Endothelial cell of umbilical vein (primary cell): ENCODE measurements around the gene COL21A1. TPM values are rescaled to one million over a fixed set of nuclear protein-coding genes. Genes with fewer than 3 reads are reported as not detected.

Source experiments
- BruUV-seq: library from RNA; stranded (reverse); fragments of 400-500 nt; replicated peaks from 2 replicates; lab custom pipeline; 2021; lab: Mats Ljungman, UMichigan
- CTCF ChIA-PET: fragments of 300-600, 350-600 bp; sonication (Branson Sonifier 250); formaldehyde crosslinking; loops from one replicate; lab custom pipeline; 2021; ENCODE audit warnings: antibody characterized with exemption, inconsistent platforms; lab: Charles Lee
- POLR2A ChIA-PET: fragments of 300-600, 350-600 bp; sonication (Branson Sonifier 250); formaldehyde crosslinking; loops from one replicate; lab custom pipeline; 2021; ENCODE audit warnings: antibody characterized with exemption, inconsistent platforms; lab: Charles Lee
- DNase-seq: peaks from one replicate; pipeline ENCODE4 v3.0.0-alpha.2; 2011; ENCODE audit warnings: low read depth, low spot score
- FAIRE-seq: peaks from 2 replicates; lab custom pipeline; 2011; peaks lifted over from hg19 to GRCh38; lab: Jason Lieb, UNC
- H2AFZ ChIP-seq: 2 replicates; pipeline ENCODE4 v1.6.0; 2012; ENCODE audit warnings: low read depth, low read length, control low read depth, inconsistent platforms
- H3K27ac ChIP-seq: 2 replicates; pipeline ENCODE4 v1.5.1; 2011; ENCODE audit warnings: low read depth, mild to moderate bottlenecking, control low read depth, low read length, moderate library complexity; ENCODE audit not compliant: insufficient read depth
- H3K27me3 ChIP-seq, 2 experiments: 2 replicates each; pipeline versions ENCODE4 v1.6.0 to v1.6.1; 2011; ENCODE audit warnings: low read length in 2 of 2, mixed read lengths in 1 of 2; ENCODE audit not compliant: control insufficient read depth in 2 of 2, insufficient read depth in 2 of 2
- H3K36me3 ChIP-seq, 2 experiments: 2 replicates in 1 of 2; 3 replicates in 1 of 2; pipeline ENCODE4 v1.5.1; 2011; ENCODE audit warnings: low read length in 2 of 2, mild to moderate bottlenecking in 1 of 2, moderate library complexity in 1 of 2; ENCODE audit not compliant: control insufficient read depth in 2 of 2, insufficient read depth in 2 of 2; ENCODE audit errors: extremely low read depth in 1 of 2
- H3K4me1 ChIP-seq: 3 replicates; pipeline ENCODE4 v1.5.1; 2011; ENCODE audit warnings: mild to moderate bottlenecking, low read length; ENCODE audit not compliant: control insufficient read depth, insufficient read depth; ENCODE audit errors: extremely low read depth
- H3K4me2 ChIP-seq: 2 replicates; pipeline ENCODE4 v1.6.1; 2011; ENCODE audit warnings: low read length, control low read depth, mixed read lengths; ENCODE audit not compliant: insufficient read depth
- H3K4me3 ChIP-seq, 3 experiments: fragments of 200-600 bp in 1 of 3; sonication (generic), shearing (Covaris generic) in 1 of 3; replicated peaks in 1 of 3; 2 replicates each; pipeline ENCODE4 v1.5.1; 2011 to 2016; ENCODE audit warnings: control low read depth in 3 of 3, low read length in 3 of 3, mild to moderate bottlenecking in 2 of 3, inconsistent platforms in 1 of 3, low read depth in 1 of 3, moderate library complexity in 1 of 3; ENCODE audit not compliant: insufficient read depth in 1 of 3
- H3K79me2 ChIP-seq: 2 replicates; pipeline ENCODE4 v1.6.0; 2012; ENCODE audit warnings: low read length, inconsistent platforms; ENCODE audit not compliant: control insufficient read depth, insufficient read depth
- H3K9ac ChIP-seq: replicated peaks from 2 replicates; pipeline ENCODE3; 2011; ENCODE audit warnings: low read length, control low read depth; ENCODE audit not compliant: insufficient read depth; ENCODE audit errors: extremely low read depth
- H3K9me1 ChIP-seq: replicated peaks from 3 replicates; pipeline ENCODE4 v1.6.0; 2011; ENCODE audit warnings: mild to moderate bottlenecking, low read length; ENCODE audit not compliant: control insufficient read depth, insufficient read depth; ENCODE audit errors: extremely low read depth
- H3K9me3 ChIP-seq: replicated peaks from 2 replicates; pipeline ENCODE4 v1.5.1; 2012; ENCODE audit warnings: low read length, inconsistent platforms; ENCODE audit not compliant: control insufficient read depth, insufficient read depth
- H4K20me1 ChIP-seq: replicated peaks from 2 replicates; pipeline ENCODE3; 2011; ENCODE audit warnings: mild to moderate bottlenecking, low read length; ENCODE audit not compliant: control insufficient read depth, insufficient read depth; ENCODE audit errors: extremely low read depth
- FOS ChIP-seq: IDR thresholded peaks from 2 replicates; pipeline ENCODE4 v1.6.1; 2011; ENCODE audit warnings: mild to moderate bottlenecking, low read length, moderate library complexity, borderline replicate concordance; ENCODE audit not compliant: insufficient read depth
- JUN ChIP-seq: IDR thresholded peaks from 2 replicates; pipeline ENCODE4 v1.6.1; 2011; ENCODE audit warnings: borderline replicate concordance, low read depth; ENCODE audit not compliant: insufficient read length, insufficient read depth
- MAX ChIP-seq: IDR thresholded peaks from 2 replicates; pipeline ENCODE4 v1.6.1; 2011; ENCODE audit not compliant: insufficient read depth, insufficient read length
- POLR2AphosphoS5 ChIP-seq: IDR thresholded peaks from 2 replicates; pipeline ENCODE4 v1.6.1; 2012; ENCODE audit warnings: low read depth, mild to moderate bottlenecking, control low read depth, low read length, moderate library complexity; ENCODE audit not compliant: insufficient read depth
- dilution Hi-C: fragments of 300-500 bp; cut with MboI; formaldehyde crosslinking; loops from one replicate; pipeline ENCODE4 v1.15.0; 2019; ENCODE audit warnings: low sequenced_read_pairs; ENCODE audit not compliant: extremely low pct_ligation_motif_present
- intact Hi-C: fragments of 100-400 bp; cut with micrococcal nuclease; formaldehyde crosslinking; loops from one replicate; pipeline ENCODE4 v1.10.0; 2022
- polyA plus RNA-seq, 4 experiments: library from polyadenylated mRNA; depleted of rRNA in 3 of 4; stranded (reverse) in 3 of 4; unstranded in 1 of 4; fragments of >200 nt; gene quantifications; 2 replicates each; pipeline versions ENCODE4 v1.2.1 to v1.2.3, GENCODE V29; 2011 to 2012; ENCODE audit warnings: missing spikeins in 1 of 4
- total RNA-seq: library from RNA; stranded (reverse); gene quantifications from 2 replicates; pipeline ENCODE4 v1.2.3, GENCODE V29; 2021

The COL21A1 gene
- total and polyA plus RNA-seq, 2 donors (not counting 3 experiments of a cell fraction or from before 2014, with no cell fraction given): 0.22 to 1.4 TPM

GRCh38 chr6:56145616-56146015 lies 101.8 kb downstream of the COL21A1 start:
- BruUV-seq: no TSS peak
- ChIA-PET CTCF (interaction anchor here (1.0 to 1.2 kb wide), 2 partner anchors 10 to 21 kb away, joined by 4 read pairs; no protein-coding TSS in a partner anchor), POLR2A (interaction anchor here (0.6 kb wide), 1 partner anchor 33 kb away, joined by 8 read pairs; no protein-coding TSS in a partner anchor)
- H4K20me1 ChIP-seq: no peaks in the 10 kb centered on the region
- no peaks in the 10 kb centered on the region for H3K9me1 ChIP-seq
- dilution Hi-C loops: no loop called here
- H3K27me3 ChIP-seq: no peaks in the 10 kb centered on the region
- no peak overlapping the region for H2AFZ ChIP-seq
- no peaks in the 10 kb centered on the region for H3K36me3 ChIP-seq
- no peak overlapping the region for H3K4me3 ChIP-seq
- no peak overlapping the region for H3K27ac ChIP-seq
- no peaks in the 10 kb centered on the region for H3K79me2 ChIP-seq
- peak overlapping the region; percentile 79 for H3K4me2 ChIP-seq
- intact Hi-C loops: loop anchor here (2.0 to 5.0 kb wide), 2 partner anchors 147 to 165 kb away; no protein-coding TSS in a partner anchor
- peaks cover 33% of the 10 kb centered on the region for H3K4me1 ChIP-seq
- peak; percentile 41 for TF ChIP-seq FOS
- no peak for TF ChIP-seq MAX
- H3K9me3 ChIP-seq: no peaks in the 10 kb centered on the region
- FAIRE-seq (no peak), DNase-seq (no peak)
- H3K9ac ChIP-seq: no peak overlapping the region

- no peaks in the 10 kb centered on the region for H3K9me3 ChIP-seq
- no peaks in the 10 kb centered on the region for H3K27me3 ChIP-seq
- POLR2A ChIA-PET: no interaction called here
- H2AFZ ChIP-seq: peak overlapping the region; percentile 56
- CTCF ChIA-PET: interaction anchor here (1.0 kb wide), 1 partner anchor 20 kb away, joined by 4 read pairs; no protein-coding TSS in a partner anchor
- intact Hi-C loops (loop anchor here (1.0 to 5.0 kb wide), 3 partner anchors 119 to 164 kb away; no protein-coding TSS in a partner anchor), dilution Hi-C loops (no loop called here)
- no TSS peak for BruUV-seq
- H3K79me2 ChIP-seq: no peaks in the 10 kb centered on the region
- no peaks in the 10 kb centered on the region for H3K9me1 ChIP-seq
- peaks cover 33% of the 10 kb centered on the region for H3K4me1 ChIP-seq
- H3K4me3 ChIP-seq: no peak overlapping the region
- peak overlapping the region; percentile 79 for H3K4me2 ChIP-seq
- H3K36me3 ChIP-seq: no peaks in the 10 kb centered on the region
- no peak overlapping the region for H3K27ac ChIP-seq
- H4K20me1 ChIP-seq: no peaks in the 10 kb centered on the region
- DNase-seq (peak; percentile 41), FAIRE-seq (peak; percentile 4)
- TF ChIP-seq FOS (peak; percentile 80), JUN (no peak), POLR2AphosphoS5 (no peak)
- no peak overlapping the region for H3K9ac ChIP-seq
Observed at GRCh38 chr6:56144538-56145324, 102.6 kb downstream of the COL21A1 start.
